Measurements from ENCODE around the gene KCNQ1.

- TF ChIP-seq EZH2phosphoT487 (IDR thresholded peaks at IDR 0.05; ENCODE audit: insufficient read depth, low read depth), result no peak
- TF ChIP-seq EZH2 (IDR thresholded peaks at IDR 0.05; ENCODE audit: insufficient read depth, poor library complexity, severe bottlenecking), result no peak
These were observed 77.2 kb downstream of the KCNQ1 start for GRCh38 chr11:2521733-2522630.
